H7 (cell line): ENCODE results near the gene TRABD. TPM values are rescaled to one million over a fixed set of nuclear protein-coding genes. Genes with fewer than 3 reads are reported as not detected.

Source experiments
- DNase-seq: peaks from one replicate; pipeline ENCODE4 v3.0.0; 2012
- H3K27me3 ChIP-seq: 2 replicates; pipeline ENCODE4 v1.6.0; 2011; ENCODE audit warnings: mild to moderate bottlenecking, low read length; ENCODE audit not compliant: control insufficient read depth, insufficient read depth
- H3K36me3 ChIP-seq: replicated peaks from 2 replicates; pipeline ENCODE4 v1.5.1; 2011; ENCODE audit warnings: low read length; ENCODE audit not compliant: control insufficient read depth, insufficient read depth
- H3K4me3 ChIP-seq: 2 replicates; pipeline ENCODE4 v1.5.1; 2011; ENCODE audit warnings: low read depth, mild to moderate bottlenecking, control low read depth, low read length, moderate library complexity; ENCODE audit not compliant: insufficient read depth
- total RNA-seq: library from RNA; depleted of rRNA; stranded (reverse); fragments of >200 nt; shearing (Covaris generic); gene quantifications from 2 replicates; pipeline ENCODE4 v1.2.3, GENCODE V29; 2014

The TRABD gene
- total RNA-seq, 1 experiment from 2014 or later: 84.6 TPM

GRCh38 chr22:50175921-50176849 is 9.5 kb upstream of the TRABD start:
- no peaks in the 10 kb centered on the region; the same call in 1 of the 2 replicates for H3K36me3 ChIP-seq
- DNase-seq: no peak

GRCh38 chr22:50176850-50177536 is 8.7 kb upstream of the TRABD start:
- no peaks in the 10 kb centered on the region for H3K27me3 ChIP-seq
- H3K36me3 ChIP-seq: no peaks in the 10 kb centered on the region; the same call in 1 of the 2 replicates
- DNase-seq: no peak
- H3K4me3 ChIP-seq: no peak overlapping the region

More at GRCh38 chr22:50175921-50176849, 9.5 kb upstream of the TRABD start:
- Histone ChIP-seq H3K27me3 (peaks cover 3% of the 10 kb centered on the region), H3K4me3 (no peak overlapping the region)

- no peaks in the 10 kb centered on the region; the same call in 1 of the 2 replicates for H3K36me3 ChIP-seq
- no peak for DNase-seq
- no peak overlapping the region for H3K4me3 ChIP-seq
- no peaks in the 10 kb centered on the region for H3K27me3 ChIP-seq
These were observed 7.9 kb upstream of the TRABD start for GRCh38 chr22:50177537-50178470.

- Histone ChIP-seq H3K27me3 (no peaks in the 10 kb centered on the region), H3K4me3 (no peak overlapping the region), H3K36me3 (no peaks in the 10 kb centered on the region; the same call in 1 of the 2 replicates)
- DNase-seq: no peak
These were observed 7.2 kb upstream of the TRABD start for GRCh38 chr22:50178471-50178864.

- DNase-seq: no peak
- Histone ChIP-seq H3K36me3 (no peaks in the 10 kb centered on the region; the same call in 1 of the 2 replicates), H3K27me3 (no peaks in the 10 kb centered on the region), H3K4me3 (no peak overlapping the region)
These were observed 6.5 kb upstream of the TRABD start for GRCh38 chr22:50178871-50179869.

- Histone ChIP-seq H3K4me3 (no peak overlapping the region), H3K36me3 (no peaks in the 10 kb centered on the region; the same call in 1 of the 2 replicates), H3K27me3 (peaks cover 5% of the 10 kb centered on the region)
- DNase-seq: no peak
These were observed 5.6 kb upstream of the TRABD start for GRCh38 chr22:50179937-50180726.

- H3K36me3 ChIP-seq: no peaks in the 10 kb centered on the region; the same call in 1 of the 2 replicates
- H3K4me3 ChIP-seq: no peak overlapping the region
- H3K27me3 ChIP-seq: peaks cover 9% of the 10 kb centered on the region
- DNase-seq: no peak
These were observed 4.8 kb upstream of the TRABD start for GRCh38 chr22:50180727-50181521.

- H3K36me3 ChIP-seq: no peaks in the 10 kb centered on the region; the same call in 1 of the 2 replicates
- H3K4me3 ChIP-seq: no peak overlapping the region
- no peak for DNase-seq
- H3K27me3 ChIP-seq: peaks cover 9% of the 10 kb centered on the region
These were observed 3.3 kb upstream of the TRABD start for GRCh38 chr22:50182176-50183081.

GRCh38 chr22:50183141-50183971 is 2.4 kb upstream of the TRABD start:
- no peaks in the 10 kb centered on the region; the same call in 1 of the 2 replicates for H3K36me3 ChIP-seq

GRCh38 chr22:50184004-50184901 is 1.5 kb upstream of the TRABD start:
- Histone ChIP-seq H3K27me3 (peaks cover 9% of the 10 kb centered on the region), H3K36me3 (peaks cover 3% of the 10 kb centered on the region; the same call in 1 of the 2 replicates), H3K4me3 (peak overlapping the region; percentile 66)
- DNase-seq: peak; percentile 83

More at GRCh38 chr22:50183141-50183971, 2.4 kb upstream of the TRABD start:
- Histone ChIP-seq H3K27me3 (peaks cover 9% of the 10 kb centered on the region), H3K4me3 (no peak overlapping the region)
- DNase-seq: no peak
